ENCODE data around the gene MMD. TPM values are rescaled to one million over a fixed set of nuclear protein-coding genes. Genes with fewer than 3 reads are reported as not detected.

Gene MMD
- total and polyA plus RNA-seq, 2 donors (not counting 1 experiment from before 2014, with no cell fraction given): 19.2 to 29.4 TPM

- 100% methylated on average over 3 of the region's 6 CpGs for WGBS (ENCODE audit: insufficient coverage)
- no peak overlapping the region for H3K27ac ChIP-seq (ENCODE audit: low read length in 2 of 2)
- Mint-ChIP-seq H3K4me3 (no peak overlapping the region), H3K4me1 (peaks cover 17% of the 10 kb centered on the region), H3K27ac (no peak overlapping the region), H3K27me3 (peaks cover 31% of the 10 kb centered on the region), H3K9me3 (ENCODE audit: insufficient read depth) (no peaks in the 10 kb centered on the region)
- H3K4me3 ChIP-seq (ENCODE audit: control extremely low read depth in 1 of 5, extremely low read depth in 1 of 5, insufficient read depth in 1 of 5, low read depth in 2 of 5, low read length in 4 of 5): no peak overlapping the region
- no peak overlapping the region for H2AFZ ChIP-seq (ENCODE audit: insufficient read depth, low read depth, low read length, poor library complexity, severe bottlenecking)
- ChIA-PET CTCF (interaction anchor here (1.3 kb wide), 1 partner anchor 7 kb away, joined by 3 read pairs; no protein-coding TSS in a partner anchor), POLR2A (no interaction called here)
- no peak overlapping the region for H3K9ac ChIP-seq (ENCODE audit: low read length)
- ATAC-seq (ENCODE audit: low read depth) (no peak), DNase-seq (no peak)
- peaks cover 0 to 17% (median 7%) of the 10 kb centered on the region in 4 experiments for H3K27me3 ChIP-seq (replicated peaks in 1 of 4; ENCODE audit: control extremely low read depth in 1 of 4, control insufficient read depth in 3 of 4, insufficient read depth in 4 of 4, low read length in 3 of 4)
- no peak overlapping the region for H3K4me2 ChIP-seq (replicated peaks; ENCODE audit: low read depth, low read length, poor library complexity, severe bottlenecking)
- H4K20me1 ChIP-seq (ENCODE audit: control insufficient read depth, insufficient read depth, low read length, poor library complexity, severe bottlenecking): no peaks in the 10 kb centered on the region
- peaks cover 3 to 9% of the 10 kb centered on the region in 2 donors for H3K4me1 ChIP-seq (ENCODE audit: control insufficient read depth in 2 of 2, insufficient read depth in 2 of 2, low read length in 2 of 2)
- TF ChIP-seq, protein P1, sequence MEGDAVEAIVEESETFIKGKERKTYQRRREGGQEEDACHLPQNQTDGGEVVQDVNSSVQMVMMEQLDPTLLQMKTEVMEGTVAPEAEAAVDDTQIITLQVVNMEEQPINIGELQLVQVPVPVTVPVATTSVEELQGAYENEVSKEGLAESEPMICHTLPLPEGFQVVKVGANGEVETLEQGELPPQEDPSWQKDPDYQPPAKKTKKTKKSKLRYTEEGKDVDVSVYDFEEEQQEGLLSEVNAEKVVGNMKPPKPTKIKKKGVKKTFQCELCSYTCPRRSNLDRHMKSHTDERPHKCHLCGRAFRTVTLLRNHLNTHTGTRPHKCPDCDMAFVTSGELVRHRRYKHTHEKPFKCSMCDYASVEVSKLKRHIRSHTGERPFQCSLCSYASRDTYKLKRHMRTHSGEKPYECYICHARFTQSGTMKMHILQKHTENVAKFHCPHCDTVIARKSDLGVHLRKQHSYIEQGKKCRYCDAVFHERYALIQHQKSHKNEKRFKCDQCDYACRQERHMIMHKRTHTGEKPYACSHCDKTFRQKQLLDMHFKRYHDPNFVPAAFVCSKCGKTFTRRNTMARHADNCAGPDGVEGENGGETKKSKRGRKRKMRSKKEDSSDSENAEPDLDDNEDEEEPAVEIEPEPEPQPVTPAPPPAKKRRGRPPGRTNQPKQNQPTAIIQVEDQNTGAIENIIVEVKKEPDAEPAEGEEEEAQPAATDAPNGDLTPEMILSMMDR (IDR thresholded peaks at IDR 0.05): no peak
- H3K79me2 ChIP-seq (ENCODE audit: control insufficient read depth, insufficient read depth, low read length): no peaks in the 10 kb centered on the region
- no peaks in the 10 kb centered on the region for H3K36me3 ChIP-seq (replicated peaks in 1 of 2; ENCODE audit: control extremely low read depth in 1 of 2, control insufficient read depth in 1 of 2, extremely low read depth in 1 of 2, insufficient read depth in 2 of 2, low read length in 1 of 2)
- H3K9me3 ChIP-seq (ENCODE audit: control extremely low read depth in 1 of 3, control insufficient read depth in 2 of 3, insufficient read depth in 1 of 3, low read length in 2 of 3): peaks cover 0 to 5% (median 0%) of the 10 kb centered on the region in 3 donors
- intact Hi-C loops (cut with micrococcal nuclease): no loop called here
These were observed 34.9 kb upstream of the MMD start for GRCh38 chr17:55456307-55457240.

GRCh38 chr17:55454906-55455474, 33.4 kb upstream of the MMD start:
- no peak overlapping the region for H3K27ac Mint-ChIP-seq
- ATAC-seq (ENCODE audit: low read depth): no peak

More at GRCh38 chr17:55454906-55455474, 33.4 kb upstream of the MMD start:
- intact Hi-C loops (cut with micrococcal nuclease): no loop called here
- no peak overlapping the region for H3K4me3 Mint-ChIP-seq
- Histone ChIP-seq H3K9me3 (ENCODE audit: control extremely low read depth in 1 of 3, control insufficient read depth in 2 of 3, insufficient read depth in 1 of 3, low read length in 2 of 3) (peaks cover 0 to 5% (median 0%) of the 10 kb centered on the region in 3 donors), H3K27me3 (replicated peaks in 1 of 4; ENCODE audit: control extremely low read depth in 1 of 4, control insufficient read depth in 3 of 4, insufficient read depth in 4 of 4, low read length in 3 of 4) (peaks cover 0 to 17% (median 7%) of the 10 kb centered on the region in 4 experiments), H2AFZ (ENCODE audit: insufficient read depth, low read depth, low read length, poor library complexity, severe bottlenecking) (no peak overlapping the region), H3K4me1 (ENCODE audit: control insufficient read depth in 2 of 2, insufficient read depth in 2 of 2, low read length in 2 of 2) (peaks cover 3 to 9% of the 10 kb centered on the region in 2 donors), H3K79me2 (ENCODE audit: control insufficient read depth, insufficient read depth, low read length) (no peaks in the 10 kb centered on the region), H3K27ac (ENCODE audit: low read length in 2 of 2) (no peak overlapping the region), H3K4me3 (ENCODE audit: control extremely low read depth in 1 of 5, extremely low read depth in 1 of 5, insufficient read depth in 1 of 5, low read depth in 2 of 5, low read length in 4 of 5) (no peak overlapping the region), H3K36me3 (replicated peaks in 1 of 2; ENCODE audit: control extremely low read depth in 1 of 2, control insufficient read depth in 1 of 2, extremely low read depth in 1 of 2, insufficient read depth in 2 of 2, low read length in 1 of 2) (no peaks in the 10 kb centered on the region), H3K9ac (ENCODE audit: low read length) (no peak overlapping the region), H3K4me2 (replicated peaks; ENCODE audit: low read depth, low read length, poor library complexity, severe bottlenecking) (no peak overlapping the region), H4K20me1 (ENCODE audit: control insufficient read depth, insufficient read depth, low read length, poor library complexity, severe bottlenecking) (no peaks in the 10 kb centered on the region)
- H3K9me3 Mint-ChIP-seq (ENCODE audit: insufficient read depth): no peaks in the 10 kb centered on the region
- H3K27me3 Mint-ChIP-seq: peaks cover 34% of the 10 kb centered on the region
- no peak for TF ChIP-seq EZH2 (IDR thresholded peaks at IDR 0.05; ENCODE audit: borderline replicate concordance, insufficient read depth, low read depth, low read length, poor library complexity, severe bottlenecking)
- TF ChIP-seq, protein P1 (IDR thresholded peaks at IDR 0.05): no peak
- DNase-seq: no peak
- peaks cover 17% of the 10 kb centered on the region for H3K4me1 Mint-ChIP-seq
- 100% methylated on average over 2 of the region's 4 CpGs for WGBS (ENCODE audit: insufficient coverage)
- CTCF ChIA-PET: interaction anchor here (0.6 kb wide), 1 partner anchor 11 kb away, joined by 5 read pairs; no protein-coding TSS in a partner anchor
- POLR2A ChIA-PET: interaction anchor here (0.6 kb wide), 1 partner anchor 9 kb away, joined by 5 read pairs; no protein-coding TSS in a partner anchor

Data from B cell (primary cell).